HepG2 (cell line): ENCODE data around the gene DHX34. TPM values are rescaled to one million over a fixed set of nuclear protein-coding genes. Genes with fewer than 3 reads are reported as not detected.

Source experiments
- ATF7-NPFF ChIP-seq: sonication (generic); formaldehyde crosslinking; IDR thresholded peaks from 2 replicates; pipeline ENCODE4 v1.8.1; 2023; ENCODE audit warnings: mild to moderate bottlenecking, low read depth, missing genetic modification reagents, moderate library complexity
- FOXO1 ChIP-seq: sonication (generic); formaldehyde crosslinking; IDR thresholded peaks from 2 replicates; pipeline ENCODE4 v1.4.0; 2020; ENCODE audit warnings: missing genetic modification reagents
- GATAD2A ChIP-seq: IDR thresholded peaks from 2 replicates; pipeline ENCODE4 v1.6.1; 2016
- MED1 ChIP-seq: sonication (generic); formaldehyde crosslinking; IDR thresholded peaks from 2 replicates; pipeline ENCODE4 v1.4.0; 2020; ENCODE audit warnings: missing genetic modification reagents
- PHF21A ChIP-seq: sonication (generic); formaldehyde crosslinking; IDR thresholded peaks from 2 replicates; pipeline ENCODE4 v1.5.0; 2020; ENCODE audit warnings: mild to moderate bottlenecking, missing genetic modification reagents
- PHF8 ChIP-seq: sonication (generic); formaldehyde crosslinking; IDR thresholded peaks from 2 replicates; pipeline ENCODE4 v1.5.0; 2020; ENCODE audit warnings: missing genetic modification reagents
- POGZ ChIP-seq: sonication (generic); formaldehyde crosslinking; IDR thresholded peaks from 2 replicates; pipeline ENCODE4 v1.4.0; 2020; ENCODE audit warnings: mild to moderate bottlenecking, missing genetic modification reagents
- POLR2AphosphoS2 ChIP-seq: IDR thresholded peaks from 2 replicates; pipeline ENCODE4 v1.6.1; 2011; ENCODE audit warnings: low read depth, low read length, improper control_type of control experiment
- RORA ChIP-seq: sonication (generic); formaldehyde crosslinking; IDR thresholded peaks from 2 replicates; pipeline ENCODE4 v1.5.0; 2020; ENCODE audit warnings: mild to moderate bottlenecking, missing genetic modification reagents, moderate library complexity
- SCMH1 ChIP-seq: sonication (generic); formaldehyde crosslinking; IDR thresholded peaks from 2 replicates; pipeline ENCODE4 v1.9.0; 2021; ENCODE audit warnings: missing genetic modification reagents, mild to moderate bottlenecking, borderline replicate concordance
- SIX1 ChIP-seq: sonication (generic); formaldehyde crosslinking; IDR thresholded peaks from 2 replicates; pipeline ENCODE4 v1.4.0; 2020; ENCODE audit warnings: missing genetic modification reagents, borderline replicate concordance
- SP5 ChIP-seq: IDR thresholded peaks from 2 replicates; pipeline ENCODE4 v1.6.1; 2016; ENCODE audit warnings: low read depth, borderline replicate concordance
- ZMYM4 ChIP-seq: sonication (generic); formaldehyde crosslinking; IDR thresholded peaks from 2 replicates; pipeline ENCODE4 v1.8.1; 2023; ENCODE audit warnings: mild to moderate bottlenecking, missing genetic modification reagents
- ZNF263 ChIP-seq: sonication (generic); formaldehyde crosslinking; IDR thresholded peaks from 2 replicates; pipeline ENCODE4 v1.4.0; 2020; ENCODE audit warnings: missing genetic modification reagents
- ZNF768 ChIP-seq: sonication (generic); formaldehyde crosslinking; IDR thresholded peaks from 2 replicates; pipeline ENCODE4 v1.4.0; 2020; ENCODE audit warnings: missing genetic modification reagents
- ZNF878 ChIP-seq: sonication (generic); formaldehyde crosslinking; IDR thresholded peaks from 2 replicates; pipeline ENCODE4 v1.8.1; 2023; ENCODE audit warnings: mild to moderate bottlenecking, missing genetic modification reagents, moderate library complexity
- ZSCAN21 ChIP-seq: sonication (generic); formaldehyde crosslinking; IDR thresholded peaks from 2 replicates; pipeline ENCODE4 v1.8.0; 2022; ENCODE audit warnings: mild to moderate bottlenecking, missing genetic modification reagents, moderate library complexity, borderline replicate concordance
- polyA plus RNA-seq, 8 experiments: library from polyadenylated mRNA; depleted of rRNA in 3 of 8; stranded (reverse) in 7 of 8; unstranded in 1 of 8; fragments of >200 nt; fragmentation: Illumina TruSeq in 4 of 8; extraction: Trizol in 4 of 8; gene quantifications; 2 replicates each; pipeline versions ENCODE4 v1.2.1 to v1.2.3, GENCODE V29; 2011 to 2016; ENCODE audit warnings: low read depth in 4 of 8, missing spikeins in 1 of 8, mixed read lengths in 1 of 8; ENCODE audit not compliant: insufficient read depth in 1 of 8
- total RNA-seq, 5 experiments: library from RNA; depleted of rRNA; stranded (reverse); fragments of >200 nt; fragmentation: Illumina TruSeq; extraction: Trizol; gene quantifications; 2 replicates each; pipeline ENCODE4 v1.2.3, GENCODE V29; 2016; ENCODE audit warnings: low read depth in 1 of 5
- TF ChIP-seq, protein P1 (sequence below): sonication (generic); formaldehyde crosslinking; IDR thresholded peaks from one replicate; pipeline ENCODE4 v1.5.1; 2020; ENCODE audit warnings: mild to moderate bottlenecking, missing genetic modification reagents; ENCODE audit errors: not compliant biosample characterization
- TF ChIP-seq, protein P2 (sequence below): sonication (generic); formaldehyde crosslinking; IDR thresholded peaks from 2 replicates; pipeline ENCODE4 v1.5.0; 2020; ENCODE audit warnings: mild to moderate bottlenecking, missing genetic modification reagents, borderline replicate concordance

DHX34 gene
- total and polyA plus RNA-seq, 2 of the 13 experiments (the other 11 are each of a cell fraction or from before 2014, with no cell fraction given): 9.2 to 12.0 TPM

DNA sequence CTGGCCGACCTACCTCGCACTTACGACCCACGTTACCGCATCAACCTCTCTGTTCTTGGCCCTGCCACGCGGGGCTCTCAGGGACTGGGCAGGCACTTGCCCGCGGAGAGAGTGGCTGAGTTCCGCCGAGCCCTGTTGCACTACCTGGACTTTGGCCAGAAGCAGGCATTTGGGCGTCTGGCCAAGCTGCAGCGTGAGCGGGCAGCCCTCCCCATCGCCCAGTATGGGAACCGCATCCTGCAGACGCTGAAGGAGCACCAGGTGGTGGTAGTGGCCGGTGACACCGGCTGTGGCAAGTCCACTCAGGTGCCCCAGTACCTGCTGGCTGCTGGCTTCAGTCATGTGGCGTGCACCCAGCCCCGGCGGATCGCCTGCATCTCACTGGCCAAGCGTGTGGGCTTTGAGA lies 4.2 kb downstream of the DHX34 start (continued):
- TF ChIP-seq, protein P1, sequence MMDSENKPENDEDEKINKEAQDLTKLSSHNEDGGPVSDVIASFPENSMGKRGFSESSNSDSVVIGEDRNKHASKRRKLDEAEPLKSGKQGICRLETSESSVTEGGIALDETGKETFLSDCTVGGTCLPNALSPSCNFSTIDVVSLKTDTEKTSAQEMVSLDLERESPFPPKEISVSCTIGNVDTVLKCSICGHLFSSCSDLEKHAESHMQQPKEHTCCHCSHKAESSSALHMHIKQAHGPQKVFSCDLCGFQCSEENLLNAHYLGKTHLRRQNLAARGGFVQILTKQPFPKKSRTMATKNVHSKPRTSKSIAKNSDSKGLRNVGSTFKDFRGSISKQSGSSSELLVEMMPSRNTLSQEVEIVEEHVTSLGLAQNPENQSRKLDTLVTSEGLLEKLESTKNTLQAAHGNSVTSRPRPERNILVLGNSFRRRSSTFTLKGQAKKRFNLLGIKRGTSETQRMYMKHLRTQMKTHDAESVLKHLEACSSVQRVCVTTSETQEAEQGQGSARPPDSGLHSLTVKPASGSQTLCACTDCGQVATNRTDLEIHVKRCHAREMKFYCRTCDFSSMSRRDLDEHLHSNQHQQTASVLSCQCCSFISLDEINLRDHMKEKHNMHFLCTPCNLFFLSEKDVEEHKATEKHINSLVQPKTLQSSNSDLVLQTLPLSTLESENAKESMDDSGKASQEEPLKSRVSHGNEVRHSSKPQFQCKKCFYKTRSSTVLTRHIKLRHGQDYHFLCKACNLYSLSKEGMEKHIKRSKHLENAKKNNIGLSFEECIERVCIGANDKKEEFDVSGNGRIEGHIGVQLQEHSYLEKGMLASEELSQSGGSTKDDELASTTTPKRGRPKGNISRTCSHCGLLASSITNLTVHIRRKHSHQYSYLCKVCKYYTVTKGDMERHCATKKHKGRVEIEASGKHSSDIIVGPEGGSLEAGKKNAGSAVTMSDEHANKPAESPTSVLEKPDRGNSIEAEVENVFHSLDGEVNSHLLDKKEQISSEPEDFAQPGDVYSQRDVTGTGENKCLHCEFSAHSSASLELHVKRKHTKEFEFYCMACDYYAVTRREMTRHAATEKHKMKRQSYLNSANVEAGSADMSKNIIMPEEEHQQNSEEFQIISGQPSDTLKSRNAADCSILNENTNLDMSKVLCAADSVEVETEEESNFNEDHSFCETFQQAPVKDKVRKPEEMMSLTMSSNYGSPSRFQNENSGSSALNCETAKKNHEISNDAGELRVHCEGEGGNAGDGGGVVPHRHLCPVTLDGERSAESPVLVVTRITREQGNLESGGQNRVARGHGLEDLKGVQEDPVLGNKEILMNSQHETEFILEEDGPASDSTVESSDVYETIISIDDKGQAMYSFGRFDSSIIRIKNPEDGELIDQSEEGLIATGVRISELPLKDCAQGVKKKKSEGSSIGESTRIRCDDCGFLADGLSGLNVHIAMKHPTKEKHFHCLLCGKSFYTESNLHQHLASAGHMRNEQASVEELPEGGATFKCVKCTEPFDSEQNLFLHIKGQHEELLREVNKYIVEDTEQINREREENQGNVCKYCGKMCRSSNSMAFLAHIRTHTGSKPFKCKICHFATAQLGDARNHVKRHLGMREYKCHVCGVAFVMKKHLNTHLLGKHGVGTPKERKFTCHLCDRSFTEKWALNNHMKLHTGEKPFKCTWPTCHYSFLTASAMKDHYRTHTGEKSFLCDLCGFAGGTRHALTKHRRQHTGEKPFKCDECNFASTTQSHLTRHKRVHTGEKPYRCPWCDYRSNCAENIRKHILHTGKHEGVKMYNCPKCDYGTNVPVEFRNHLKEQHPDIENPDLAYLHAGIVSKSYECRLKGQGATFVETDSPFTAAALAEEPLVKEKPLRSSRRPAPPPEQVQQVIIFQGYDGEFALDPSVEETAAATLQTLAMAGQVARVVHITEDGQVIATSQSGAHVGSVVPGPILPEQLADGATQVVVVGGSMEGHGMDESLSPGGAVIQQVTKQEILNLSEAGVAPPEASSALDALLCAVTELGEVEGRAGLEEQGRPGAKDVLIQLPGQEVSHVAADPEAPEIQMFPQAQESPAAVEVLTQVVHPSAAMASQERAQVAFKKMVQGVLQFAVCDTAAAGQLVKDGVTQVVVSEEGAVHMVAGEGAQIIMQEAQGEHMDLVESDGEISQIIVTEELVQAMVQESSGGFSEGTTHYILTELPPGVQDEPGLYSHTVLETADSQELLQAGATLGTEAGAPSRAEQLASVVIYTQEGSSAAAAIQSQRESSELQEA (CRISPR knock-in tag): no peak
- TF ChIP-seq ZSCAN21 (CRISPR knock-in tag) (peak; percentile 33; the same call in 1 of the 2 replicates), ZNF263 (CRISPR knock-in tag) (peak; percentile 66; the same call in 1 of the 2 replicates), GATAD2A (CRISPR knock-in tag) (peak; percentile 89), RORA (CRISPR knock-in tag) (no peak), FOXO1 (peak; percentile 50; the same call in 1 of the 2 replicates), SP5 (peak; percentile 51; the same call in 1 of the 2 replicates), PHF21A (CRISPR knock-in tag) (peak; percentile 35; the same call in 1 of the 2 replicates), PHF8 (CRISPR knock-in tag) (0 out of 2 replicates have a peak, but pooled peaks have one; percentile 44), SCMH1 (CRISPR knock-in tag) (no peak), ZNF878 (CRISPR knock-in tag) (no peak), ZNF768 (peak; percentile 98), ZMYM4 (CRISPR knock-in tag) (peak; percentile 57; the same call in 1 of the 2 replicates), MED1 (CRISPR knock-in tag) (peak; percentile 76), POLR2AphosphoS2 (no peak), ATF7-NPFF (CRISPR knock-in tag) (peak; percentile 64; the same call in 1 of the 2 replicates), SIX1 (CRISPR knock-in tag) (no peak), POGZ (CRISPR knock-in tag) (peak; percentile 51; the same call in 1 of the 2 replicates)
- TF ChIP-seq, protein P2, sequence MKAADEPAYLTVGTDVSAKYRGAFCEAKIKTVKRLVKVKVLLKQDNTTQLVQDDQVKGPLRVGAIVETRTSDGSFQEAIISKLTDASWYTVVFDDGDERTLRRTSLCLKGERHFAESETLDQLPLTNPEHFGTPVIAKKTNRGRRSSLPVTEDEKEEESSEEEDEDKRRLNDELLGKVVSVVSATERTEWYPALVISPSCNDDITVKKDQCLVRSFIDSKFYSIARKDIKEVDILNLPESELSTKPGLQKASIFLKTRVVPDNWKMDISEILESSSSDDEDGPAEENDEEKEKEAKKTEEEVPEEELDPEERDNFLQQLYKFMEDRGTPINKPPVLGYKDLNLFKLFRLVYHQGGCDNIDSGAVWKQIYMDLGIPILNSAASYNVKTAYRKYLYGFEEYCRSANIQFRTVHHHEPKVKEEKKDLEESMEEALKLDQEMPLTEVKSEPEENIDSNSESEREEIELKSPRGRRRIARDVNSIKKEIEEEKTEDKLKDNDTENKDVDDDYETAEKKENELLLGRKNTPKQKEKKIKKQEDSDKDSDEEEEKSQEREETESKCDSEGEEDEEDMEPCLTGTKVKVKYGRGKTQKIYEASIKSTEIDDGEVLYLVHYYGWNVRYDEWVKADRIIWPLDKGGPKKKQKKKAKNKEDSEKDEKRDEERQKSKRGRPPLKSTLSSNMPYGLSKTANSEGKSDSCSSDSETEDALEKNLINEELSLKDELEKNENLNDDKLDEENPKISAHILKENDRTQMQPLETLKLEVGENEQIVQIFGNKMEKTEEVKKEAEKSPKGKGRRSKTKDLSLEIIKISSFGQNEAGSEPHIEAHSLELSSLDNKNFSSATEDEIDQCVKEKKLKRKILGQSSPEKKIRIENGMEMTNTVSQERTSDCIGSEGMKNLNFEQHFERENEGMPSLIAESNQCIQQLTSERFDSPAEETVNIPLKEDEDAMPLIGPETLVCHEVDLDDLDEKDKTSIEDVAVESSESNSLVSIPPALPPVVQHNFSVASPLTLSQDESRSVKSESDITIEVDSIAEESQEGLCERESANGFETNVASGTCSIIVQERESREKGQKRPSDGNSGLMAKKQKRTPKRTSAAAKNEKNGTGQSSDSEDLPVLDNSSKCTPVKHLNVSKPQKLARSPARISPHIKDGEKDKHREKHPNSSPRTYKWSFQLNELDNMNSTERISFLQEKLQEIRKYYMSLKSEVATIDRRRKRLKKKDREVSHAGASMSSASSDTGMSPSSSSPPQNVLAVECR: peak; percentile 83; the same call in 1 of the 2 replicates
